ENCODE data around the gene FOXP4. TPM values are rescaled to one million over a fixed set of nuclear protein-coding genes. Genes with fewer than 3 reads are reported as not detected.

The FOXP4 gene
- total RNA-seq, 3 donors from 2014 or later: 5.1 to 11.0 (median 5.6) TPM

DNA sequence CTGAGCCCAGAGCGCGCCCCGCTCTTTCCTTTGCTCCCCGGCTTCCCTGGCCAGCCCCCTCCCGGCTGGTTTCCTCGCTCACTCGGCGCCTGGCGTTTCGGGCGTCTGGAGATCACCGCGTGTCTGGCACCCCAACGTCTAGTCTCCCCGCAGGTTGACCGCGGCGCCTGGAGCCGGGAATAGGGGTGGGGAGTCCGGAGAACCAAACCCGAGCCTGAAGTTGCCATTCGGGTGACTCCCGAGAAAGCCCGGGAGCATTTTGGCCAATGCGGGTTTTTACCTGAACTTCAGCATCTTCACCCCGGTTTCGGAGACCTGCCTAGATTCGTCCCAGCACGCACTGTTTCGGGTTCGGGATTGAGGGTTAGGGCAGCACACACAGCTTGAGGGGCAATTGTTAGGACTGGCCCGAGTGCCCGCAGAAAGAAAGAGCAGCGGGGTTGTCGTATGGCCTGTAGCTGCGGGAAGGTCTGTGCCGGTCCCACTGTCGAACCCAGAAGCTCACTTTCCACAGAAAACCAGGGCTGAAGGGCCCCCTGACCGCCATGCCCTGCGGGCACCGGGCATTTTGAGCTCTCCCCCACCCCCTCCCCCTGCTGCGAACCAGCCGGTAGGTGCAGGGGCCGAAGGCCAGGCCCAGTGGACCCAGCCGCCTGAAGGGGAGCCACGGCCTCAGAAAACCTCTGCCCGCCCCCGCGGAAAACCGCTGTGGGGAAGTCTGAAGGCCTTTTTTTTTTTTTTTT is 2.1 kb downstream of the FOXP4 start:
- intact Hi-C loops (cut with DNase I; ENCODE audit: low total_unique reads): loop anchor here (5.0 kb wide), 1 partner anchor 374 kb away; the partner anchor contains the start of genes BYSL and MED20
- TF ChIP-seq POLR2A (IDR thresholded peaks at IDR 0.05) (no peak), POLR2AphosphoS5 (IDR thresholded peaks at IDR 0.05) (no peak)
- TF ChIP-seq, protein P1, sequence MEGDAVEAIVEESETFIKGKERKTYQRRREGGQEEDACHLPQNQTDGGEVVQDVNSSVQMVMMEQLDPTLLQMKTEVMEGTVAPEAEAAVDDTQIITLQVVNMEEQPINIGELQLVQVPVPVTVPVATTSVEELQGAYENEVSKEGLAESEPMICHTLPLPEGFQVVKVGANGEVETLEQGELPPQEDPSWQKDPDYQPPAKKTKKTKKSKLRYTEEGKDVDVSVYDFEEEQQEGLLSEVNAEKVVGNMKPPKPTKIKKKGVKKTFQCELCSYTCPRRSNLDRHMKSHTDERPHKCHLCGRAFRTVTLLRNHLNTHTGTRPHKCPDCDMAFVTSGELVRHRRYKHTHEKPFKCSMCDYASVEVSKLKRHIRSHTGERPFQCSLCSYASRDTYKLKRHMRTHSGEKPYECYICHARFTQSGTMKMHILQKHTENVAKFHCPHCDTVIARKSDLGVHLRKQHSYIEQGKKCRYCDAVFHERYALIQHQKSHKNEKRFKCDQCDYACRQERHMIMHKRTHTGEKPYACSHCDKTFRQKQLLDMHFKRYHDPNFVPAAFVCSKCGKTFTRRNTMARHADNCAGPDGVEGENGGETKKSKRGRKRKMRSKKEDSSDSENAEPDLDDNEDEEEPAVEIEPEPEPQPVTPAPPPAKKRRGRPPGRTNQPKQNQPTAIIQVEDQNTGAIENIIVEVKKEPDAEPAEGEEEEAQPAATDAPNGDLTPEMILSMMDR (IDR thresholded peaks at IDR 0.05): no peak
- Histone ChIP-seq H3K4me1 (peaks cover 6 to 9% of the 10 kb centered on the region in 2 donors), H3K9me3 (no peaks in the 10 kb centered on the region), H3K27me3 (no peaks in the 10 kb centered on the region), H3K4me3 (peak overlapping the region; percentile 81 to 100 (median 89)), H3K27ac (peak overlapping the region; percentile 82 to 95), H3K36me3 (no peaks in the 10 kb centered on the region)
- DNase-seq (ENCODE audit: low spot score in 2 of 2): no peak

DNA sequence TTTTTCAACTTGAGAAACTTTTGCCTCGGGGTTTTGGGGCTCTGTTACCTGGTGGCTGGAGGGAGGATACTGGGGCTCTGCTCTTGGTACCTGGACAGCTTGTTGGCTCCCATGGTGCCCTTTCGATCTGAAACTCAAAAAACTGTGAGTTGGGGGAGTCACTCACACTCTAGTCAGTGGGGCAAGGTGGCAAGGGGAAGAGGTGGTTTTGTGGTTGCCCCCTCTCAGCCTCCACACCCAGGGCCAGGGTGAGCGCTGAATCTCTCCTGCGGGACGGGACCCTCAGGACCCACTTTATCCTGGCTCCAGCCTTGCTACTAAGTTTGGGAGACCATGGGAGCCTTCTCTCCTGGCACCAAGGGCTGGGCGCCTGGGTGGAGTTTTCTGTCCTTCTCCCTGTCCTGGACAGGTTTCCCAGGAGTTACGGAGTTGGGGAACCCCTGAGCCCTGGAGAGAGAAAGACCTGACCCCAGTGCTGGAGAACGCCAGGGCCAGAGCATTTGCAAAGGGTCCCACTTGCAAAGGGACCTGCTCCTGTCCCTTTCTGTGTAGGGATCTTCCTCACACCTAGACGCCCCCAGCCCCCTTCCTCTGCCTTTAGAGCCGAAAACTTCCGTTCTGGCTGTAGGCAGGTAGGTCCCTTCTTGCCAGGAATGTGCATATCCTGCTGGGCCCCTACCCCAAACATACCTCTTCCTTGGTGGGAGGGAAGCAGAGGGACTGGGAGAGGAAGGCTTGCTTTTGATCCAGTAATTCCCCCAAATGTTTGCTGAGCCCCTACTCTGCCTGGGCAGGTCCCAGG is 2.9 kb downstream of the FOXP4 start:
- DNase-seq (ENCODE audit: low spot score in 2 of 2): no peak
- H3K27me3 ChIP-seq: no peaks in the 10 kb centered on the region
- no peaks in the 10 kb centered on the region for H3K9me3 ChIP-seq
- peaks cover 6 to 9% of the 10 kb centered on the region in 2 donors for H3K4me1 ChIP-seq
- intact Hi-C loops (cut with DNase I; ENCODE audit: low total_unique reads): loop anchor here (5.0 kb wide), 1 partner anchor 373 kb away; the partner anchor contains the start of genes BYSL and MED20
- H3K4me3 ChIP-seq: peak overlapping the region in 2 of 3 donors; percentile 89 to 100
- TF ChIP-seq POLR2A (IDR thresholded peaks at IDR 0.05) (no peak), POLR2AphosphoS5 (IDR thresholded peaks at IDR 0.05) (no peak)
- TF ChIP-seq, protein P1 (IDR thresholded peaks at IDR 0.05): no peak
- no peaks in the 10 kb centered on the region for H3K36me3 ChIP-seq
- peak overlapping the region; percentile 25 to 42 for H3K27ac ChIP-seq

DNA sequence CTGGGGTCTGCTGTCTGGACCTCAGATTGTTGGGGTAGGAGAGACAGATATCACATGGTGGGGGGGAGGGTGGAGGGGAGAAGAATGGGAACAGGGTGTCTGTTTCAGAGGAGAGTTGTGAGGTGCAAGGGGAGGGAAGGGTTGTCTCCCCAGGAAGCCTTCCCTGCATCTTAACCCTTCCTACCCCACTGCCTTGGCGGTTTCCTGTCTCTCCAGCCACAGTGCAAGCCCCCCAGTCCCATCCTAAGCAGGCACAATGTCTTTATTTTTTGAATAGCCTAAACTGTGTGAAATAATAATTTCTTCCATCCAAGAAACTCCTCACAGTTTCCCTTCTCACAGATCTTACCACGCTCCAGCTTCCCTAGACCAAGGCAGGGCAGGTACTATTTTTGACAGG is 3.5 kb downstream of the FOXP4 start:
- peak overlapping the region in 1 of 3 donors; percentile 100 for H3K4me3 ChIP-seq
- no peaks in the 10 kb centered on the region for H3K36me3 ChIP-seq
- no peaks in the 10 kb centered on the region for H3K9me3 ChIP-seq
- peak overlapping the region; percentile 25 to 42 for H3K27ac ChIP-seq
- DNase-seq (ENCODE audit: low spot score in 2 of 2): no peak
- TF ChIP-seq POLR2A (IDR thresholded peaks at IDR 0.05) (no peak), POLR2AphosphoS5 (IDR thresholded peaks at IDR 0.05) (no peak)
- TF ChIP-seq, protein P1 (IDR thresholded peaks at IDR 0.05): no peak
- H3K27me3 ChIP-seq: no peaks in the 10 kb centered on the region
- intact Hi-C loops (cut with DNase I; ENCODE audit: low total_unique reads): loop anchor here (5.0 kb wide), 1 partner anchor 373 kb away; the partner anchor contains the start of genes BYSL and MED20
- H3K4me1 ChIP-seq: peaks cover 6 to 9% of the 10 kb centered on the region in 2 donors

DNA sequence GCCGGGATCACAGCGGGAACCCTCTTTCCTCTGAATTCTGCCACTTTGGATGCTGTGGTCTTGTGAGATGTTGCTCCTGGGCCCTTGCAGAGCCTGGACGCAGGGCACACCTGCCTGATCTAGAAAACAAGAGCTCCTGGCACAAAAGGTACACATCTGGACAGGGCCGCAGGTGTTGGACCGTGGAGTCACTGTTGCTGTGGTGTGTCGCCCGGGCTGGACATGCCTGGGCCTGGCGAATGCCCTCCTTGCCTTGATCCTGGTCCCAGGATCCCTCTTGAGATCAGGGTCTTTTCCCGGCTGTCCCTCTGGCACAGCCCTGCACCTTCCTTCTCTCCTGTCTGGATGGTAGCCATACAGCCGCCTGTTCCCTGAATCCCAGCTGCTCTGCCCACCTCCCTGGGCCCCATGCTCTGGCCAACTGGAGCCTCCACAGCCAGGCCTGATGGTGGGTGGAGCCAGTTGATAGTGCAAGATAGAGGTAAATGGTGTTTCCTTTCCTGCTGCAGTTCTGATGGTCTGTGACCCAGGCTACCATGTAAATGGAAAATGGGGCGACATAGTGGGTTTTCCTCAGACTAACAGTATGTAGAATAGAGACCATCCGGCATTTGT is 5.0 kb downstream of the FOXP4 start:
- TF ChIP-seq, protein P1 (IDR thresholded peaks at IDR 0.05): no peak
- no peak for TF ChIP-seq POLR2AphosphoS5 (IDR thresholded peaks at IDR 0.05)
- no peak for TF ChIP-seq POLR2A (IDR thresholded peaks at IDR 0.05)
- peaks cover 0 to 4% of the 10 kb centered on the region in 2 donors for H3K4me1 ChIP-seq
- no peak overlapping the region for H3K4me3 ChIP-seq
- intact Hi-C loops (cut with DNase I; ENCODE audit: low total_unique reads): no loop called here
- no peaks in the 10 kb centered on the region for H3K27me3 ChIP-seq
- no peaks in the 10 kb centered on the region for H3K36me3 ChIP-seq
- peak overlapping the region; percentile 43 to 61 for H3K27ac ChIP-seq
- H3K9me3 ChIP-seq: no peaks in the 10 kb centered on the region
- DNase-seq (ENCODE audit: low spot score in 2 of 2): no peak

Measured in breast epithelium (tissue), 4 donors.